OCI-LY7 (cell line): Measurements from ENCODE around the gene SLC8B1.

Experiments used
- EZH2phosphoT487 ChIP-seq: fragments of 200-600 bp; sonication (generic); IDR thresholded peaks from 2 replicates; pipeline ENCODE4 v1.6.1; 2018; ENCODE audit warnings: low read depth, borderline replicate concordance, mild to moderate bottlenecking, mixed run types, antibody characterized with exemption, low read length, moderate library complexity, mixed read lengths
- TF ChIP-seq, protein P1 (sequence below): fragments of 200-600 bp; sonication (generic); conservative IDR thresholded peaks from 2 replicates; pipeline ENCODE4 v1.5.1; 2014; ENCODE audit warnings: mild to moderate bottlenecking, antibody characterized with exemption, low read length, moderate library complexity, mixed read lengths

DNA sequence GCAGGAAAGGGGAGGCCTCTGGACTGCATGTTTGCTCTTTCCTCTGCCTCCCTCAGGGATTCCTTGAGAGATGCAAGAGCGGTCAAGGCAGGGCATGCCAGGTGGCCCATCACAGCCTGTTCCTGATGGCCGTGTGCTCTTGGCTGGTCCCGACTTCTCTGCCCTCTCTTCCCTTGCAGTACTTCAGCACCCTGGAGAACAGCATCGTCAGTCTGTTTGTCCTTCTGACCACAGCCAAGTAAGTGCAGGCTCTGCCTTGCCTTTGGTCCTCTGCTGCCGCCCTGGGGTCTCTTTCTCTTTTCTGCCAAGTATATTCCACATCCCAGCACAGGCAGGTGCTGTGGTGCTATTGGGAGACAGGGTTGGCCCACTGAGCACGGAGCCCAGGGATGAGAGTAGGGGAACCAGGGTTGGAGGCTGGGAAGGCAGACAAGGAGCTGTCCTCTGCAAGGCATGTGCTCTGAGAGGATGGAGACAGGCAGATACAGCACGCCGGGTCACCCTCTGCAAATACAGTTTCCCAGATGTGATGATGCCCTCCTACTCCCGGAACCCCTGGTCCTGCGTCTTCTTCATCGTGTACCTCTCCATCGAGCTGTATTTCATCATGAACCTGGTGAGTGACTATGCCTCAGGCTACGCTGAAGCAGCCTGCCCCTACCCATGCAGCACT is 61.7 kb downstream of the SLC8B1 start:
- TF ChIP-seq, protein P1, sequence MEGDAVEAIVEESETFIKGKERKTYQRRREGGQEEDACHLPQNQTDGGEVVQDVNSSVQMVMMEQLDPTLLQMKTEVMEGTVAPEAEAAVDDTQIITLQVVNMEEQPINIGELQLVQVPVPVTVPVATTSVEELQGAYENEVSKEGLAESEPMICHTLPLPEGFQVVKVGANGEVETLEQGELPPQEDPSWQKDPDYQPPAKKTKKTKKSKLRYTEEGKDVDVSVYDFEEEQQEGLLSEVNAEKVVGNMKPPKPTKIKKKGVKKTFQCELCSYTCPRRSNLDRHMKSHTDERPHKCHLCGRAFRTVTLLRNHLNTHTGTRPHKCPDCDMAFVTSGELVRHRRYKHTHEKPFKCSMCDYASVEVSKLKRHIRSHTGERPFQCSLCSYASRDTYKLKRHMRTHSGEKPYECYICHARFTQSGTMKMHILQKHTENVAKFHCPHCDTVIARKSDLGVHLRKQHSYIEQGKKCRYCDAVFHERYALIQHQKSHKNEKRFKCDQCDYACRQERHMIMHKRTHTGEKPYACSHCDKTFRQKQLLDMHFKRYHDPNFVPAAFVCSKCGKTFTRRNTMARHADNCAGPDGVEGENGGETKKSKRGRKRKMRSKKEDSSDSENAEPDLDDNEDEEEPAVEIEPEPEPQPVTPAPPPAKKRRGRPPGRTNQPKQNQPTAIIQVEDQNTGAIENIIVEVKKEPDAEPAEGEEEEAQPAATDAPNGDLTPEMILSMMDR, result no peak
- TF ChIP-seq EZH2phosphoT487, result no peak
